ENCODE data around the gene APLF. TPM values are rescaled to one million over a fixed set of nuclear protein-coding genes. Genes with fewer than 3 reads are reported as not detected.

The APLF gene
- total and polyA plus RNA-seq, 2 of the 8 experiments (the other 6 are each of a cell fraction or from before 2014, with no cell fraction given): 4.4 to 7.3 TPM

GRCh38 chr2:68456198-68456597 is 11.2 kb upstream of the APLF start (continued):
- TF ChIP-seq SRF (IDR thresholded peaks at IDR 0.05; ENCODE audit: low read depth, low read length) (no peak), EP300 (IDR thresholded peaks at IDR 0.05; ENCODE audit: borderline replicate concordance in 1 of 2, low read depth in 2 of 2, low read length in 2 of 2) (no peak), SP2 (IDR thresholded peaks at IDR 0.05; ENCODE audit: low read length) (no peak)
